GM13977 (cell line): ENCODE results near the gene CLIP1.
"Not testable (repeated sequence)": the region's sequence is repeated elsewhere in the genome, so short reads cannot be mapped to it uniquely, and the experiment has no call there.

Experiments
- DNase-seq: peaks from one replicate; pipeline ENCODE4 v3.0.0; 2012; ENCODE audit warnings: low spot score
- in situ Hi-C: fragments of 300-500 bp; cut with MboI; formaldehyde crosslinking; loops from one replicate; pipeline ENCODE4 v1.12.0; 2022; ENCODE audit warnings: low sequenced_read_pairs, low pct_unique_long_range_greater_than_20kb, mixed read lengths, inconsistent platforms; ENCODE audit not compliant: unreplicated experiment
- TF ChIP-seq, protein P1 (sequence below): IDR thresholded peaks from 2 replicates; pipeline ENCODE4 v1.5.1; 2012; ENCODE audit warnings: mild to moderate bottlenecking, control low read depth; ENCODE audit not compliant: insufficient read depth; ENCODE audit errors: extremely low read depth, missing control alignments

CLIP1 gene

DNA sequence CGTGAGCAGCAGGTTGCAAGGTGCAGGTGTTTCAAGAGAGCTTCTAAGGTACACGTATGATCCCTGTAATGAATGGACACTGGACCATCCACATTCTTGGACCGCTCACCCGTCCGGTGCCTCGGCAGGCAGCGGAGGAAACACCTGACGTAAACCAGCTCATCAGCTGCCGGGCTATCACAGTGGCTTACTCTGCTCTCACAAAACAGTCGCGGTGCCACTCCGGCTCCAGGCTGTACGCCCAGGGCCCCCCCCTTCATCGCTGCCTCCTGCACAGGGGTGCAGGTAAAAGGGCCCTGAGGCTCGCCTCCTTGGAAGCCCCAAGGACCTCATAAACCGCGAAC, 156.6 kb downstream of the CLIP1 start:
- in situ Hi-C loops, result no loop called here
- TF ChIP-seq, protein P1, sequence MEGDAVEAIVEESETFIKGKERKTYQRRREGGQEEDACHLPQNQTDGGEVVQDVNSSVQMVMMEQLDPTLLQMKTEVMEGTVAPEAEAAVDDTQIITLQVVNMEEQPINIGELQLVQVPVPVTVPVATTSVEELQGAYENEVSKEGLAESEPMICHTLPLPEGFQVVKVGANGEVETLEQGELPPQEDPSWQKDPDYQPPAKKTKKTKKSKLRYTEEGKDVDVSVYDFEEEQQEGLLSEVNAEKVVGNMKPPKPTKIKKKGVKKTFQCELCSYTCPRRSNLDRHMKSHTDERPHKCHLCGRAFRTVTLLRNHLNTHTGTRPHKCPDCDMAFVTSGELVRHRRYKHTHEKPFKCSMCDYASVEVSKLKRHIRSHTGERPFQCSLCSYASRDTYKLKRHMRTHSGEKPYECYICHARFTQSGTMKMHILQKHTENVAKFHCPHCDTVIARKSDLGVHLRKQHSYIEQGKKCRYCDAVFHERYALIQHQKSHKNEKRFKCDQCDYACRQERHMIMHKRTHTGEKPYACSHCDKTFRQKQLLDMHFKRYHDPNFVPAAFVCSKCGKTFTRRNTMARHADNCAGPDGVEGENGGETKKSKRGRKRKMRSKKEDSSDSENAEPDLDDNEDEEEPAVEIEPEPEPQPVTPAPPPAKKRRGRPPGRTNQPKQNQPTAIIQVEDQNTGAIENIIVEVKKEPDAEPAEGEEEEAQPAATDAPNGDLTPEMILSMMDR, result no peak
- DNase-seq, result peak; percentile 48

DNA sequence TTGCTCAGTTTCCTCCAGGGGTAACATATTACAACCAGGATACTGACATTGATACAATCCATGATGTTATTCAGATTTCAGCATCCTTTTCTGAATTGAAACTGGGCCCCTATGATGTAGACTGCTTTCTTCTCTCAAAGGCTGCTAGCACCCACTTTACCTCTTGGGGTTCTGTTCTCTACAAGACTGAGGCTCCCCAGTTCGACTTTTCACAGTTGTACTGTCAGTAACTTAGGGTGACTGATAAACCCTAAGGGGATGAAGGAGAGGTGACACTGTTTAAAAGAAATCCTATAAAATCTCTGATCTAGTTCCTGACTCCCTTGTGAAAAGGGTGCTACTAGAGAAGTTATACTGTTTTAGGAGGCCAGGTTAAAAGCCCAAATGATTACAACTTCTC, 157.0 kb downstream of the CLIP1 start:
- no peak for DNase-seq
- TF ChIP-seq, protein P1, result no peak
- in situ Hi-C loops, result no loop called here

- in situ Hi-C loops, DNase-seq: not testable (repeated sequence)
These were observed 161.7 kb downstream of the CLIP1 start for GRCh38 chr12:122260735-122261134.

DNA sequence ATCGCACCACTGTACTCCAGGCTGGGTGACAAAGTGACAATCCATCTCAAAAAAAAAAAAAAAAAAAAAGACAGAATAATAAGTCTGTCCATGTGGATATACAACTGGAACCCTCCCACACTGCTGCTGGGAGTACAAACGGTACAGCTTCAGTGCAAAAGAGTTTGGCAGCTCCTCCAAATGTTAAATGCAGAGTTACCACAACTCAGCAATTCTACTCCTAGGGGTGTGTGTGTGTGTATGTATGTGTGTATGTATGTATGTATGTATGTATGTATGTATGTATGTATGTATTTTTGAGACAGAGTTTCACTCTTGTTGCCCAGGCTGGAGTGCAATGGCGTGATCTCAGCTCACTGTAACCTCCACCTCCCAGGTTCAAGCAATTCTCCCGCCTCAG, 163.5 kb downstream of the CLIP1 start:
- DNase-seq, in situ Hi-C loops: not testable (repeated sequence)

DNA sequence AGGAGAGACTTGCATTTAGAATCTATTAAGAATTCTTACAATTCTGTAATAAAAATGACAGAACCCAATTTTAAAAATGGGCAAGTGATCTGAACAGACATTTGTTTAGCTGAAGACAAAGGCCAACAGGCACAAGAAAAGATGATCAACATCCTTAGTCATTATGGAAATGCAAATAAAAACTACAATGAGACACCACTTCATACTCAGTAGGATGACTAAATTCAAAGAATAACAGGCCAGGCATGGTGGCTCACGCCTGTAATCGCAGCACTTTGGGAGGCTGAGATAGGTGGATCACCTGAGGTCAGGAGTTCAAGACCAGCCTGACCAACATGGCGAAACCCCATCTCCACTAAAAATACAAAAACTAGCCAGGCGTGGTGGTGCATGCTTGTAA, 164.0 kb downstream of the CLIP1 start:
- not testable (repeated sequence) for DNase-seq

DNA sequence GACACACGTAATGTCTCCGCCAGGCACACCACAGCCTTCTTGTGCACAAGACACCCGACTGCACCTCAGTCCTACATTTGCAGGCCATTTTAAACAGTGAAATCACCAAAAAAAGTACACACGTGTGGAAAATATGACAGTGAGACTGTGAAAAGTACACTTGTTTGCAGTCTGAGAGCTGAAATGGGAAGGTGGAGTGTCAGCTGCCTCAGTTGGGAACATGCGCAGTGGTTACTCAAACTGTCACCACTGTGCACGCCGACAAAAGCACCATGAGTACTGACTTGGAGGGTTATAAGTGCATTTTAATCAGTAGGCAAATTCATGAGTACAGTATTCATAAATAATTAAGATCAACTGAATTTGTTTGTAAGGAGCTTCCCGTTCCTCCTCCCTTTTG, 171.9 kb downstream of the CLIP1 start:
- in situ Hi-C loops, result no loop called here
- no peak for DNase-seq
- TF ChIP-seq, protein P1, result no peak

More for the DNA sequence above, 164.0 kb downstream of the CLIP1 start:
- in situ Hi-C loops, result not testable (repeated sequence)

DNA sequence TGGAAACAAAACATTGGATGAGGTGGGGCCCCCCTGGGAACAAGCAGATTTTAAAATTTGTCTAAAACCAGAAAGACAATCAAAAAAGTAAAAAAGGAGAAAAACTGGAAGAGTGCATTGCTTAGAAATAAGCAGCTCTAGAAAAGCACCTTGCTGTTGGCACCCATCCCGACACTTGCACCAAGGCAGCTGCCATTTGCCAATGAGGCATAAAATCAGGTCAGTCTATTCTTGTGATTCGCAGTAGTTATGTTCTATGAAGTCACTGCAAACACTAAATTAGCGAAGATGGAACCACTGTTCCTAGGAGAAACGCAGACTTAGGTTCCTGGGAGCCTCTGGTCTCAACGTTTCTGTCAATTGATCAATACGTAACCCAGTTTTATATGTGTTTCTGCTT, 172.4 kb downstream of the CLIP1 start:
- TF ChIP-seq, protein P1, result no peak
- in situ Hi-C loops, result no loop called here
- DNase-seq, result no peak

DNA sequence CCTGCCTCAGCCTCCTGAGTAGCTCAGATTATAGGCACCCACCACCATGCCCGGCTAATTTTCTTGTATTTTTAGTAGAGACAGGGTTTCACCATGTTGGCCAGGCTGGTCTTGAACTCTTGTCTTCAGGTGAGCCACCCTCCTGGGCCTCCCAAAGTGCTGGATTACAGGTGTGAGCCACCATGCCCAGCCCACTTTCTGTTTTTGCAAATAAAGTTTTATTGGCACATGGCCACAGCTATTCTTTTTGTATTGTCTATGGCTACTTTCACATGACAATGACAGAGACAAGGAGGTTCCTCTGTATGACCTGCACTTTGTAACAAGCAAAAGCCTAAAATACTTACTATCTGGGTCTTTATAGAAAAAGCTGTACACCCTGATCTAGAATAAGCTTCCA, 176.9 kb downstream of the CLIP1 start:
- in situ Hi-C loops, result no loop called here
- TF ChIP-seq, protein P1, result no peak
- no peak for DNase-seq
